T-helper 2 cell treated with Interferon-gamma antibody and Interleukin-4, amounts not matched to agents 5 μg/mL and 100 μg/mL, for 36 hours (primary cell): ENCODE measurements around the gene MALRD1.

ENCODE experiments used
- DNase-seq: peaks from one replicate; pipeline ENCODE4 v3.0.0; 2021; ENCODE audit warnings: low spot score
- H3K27ac Mint-ChIP-seq: one replicate; pipeline ENCODE4 v1.8.0; 2021; ENCODE audit warnings: mild to moderate bottlenecking, mixed read lengths
- H3K27me3 Mint-ChIP-seq: one replicate; pipeline ENCODE4 v1.8.0; 2021; ENCODE audit warnings: low read depth, mixed read lengths
- H3K36me3 Mint-ChIP-seq: one replicate; pipeline ENCODE4 v1.8.0; 2021; ENCODE audit warnings: low read depth, mixed read lengths
- H3K4me1 Mint-ChIP-seq: one replicate; pipeline ENCODE4 v1.8.0; 2021; ENCODE audit warnings: low read depth, mixed read lengths
- H3K4me3 Mint-ChIP-seq: one replicate; pipeline ENCODE4 v1.8.0; 2022; ENCODE audit warnings: mild to moderate bottlenecking, moderate library complexity, mixed read lengths
- H3K9me3 Mint-ChIP-seq: one replicate; pipeline ENCODE4 v1.8.0; 2021; ENCODE audit warnings: mixed read lengths

The MALRD1 gene

GRCh38 chr10:19299645-19300044 is 251.0 kb downstream of the MALRD1 start:
- Mint-ChIP-seq H3K36me3 (no peaks in the 10 kb centered on the region), H3K9me3 (no peaks in the 10 kb centered on the region), H3K4me1 (no peaks in the 10 kb centered on the region), H3K27me3 (no peaks in the 10 kb centered on the region), H3K4me3 (no peak overlapping the region), H3K27ac (no peak overlapping the region)
- no peak for DNase-seq

GRCh38 chr10:19302117-19302516 is 253.5 kb downstream of the MALRD1 start:
- DNase-seq, result no peak
- Mint-ChIP-seq H3K27me3 (no peaks in the 10 kb centered on the region), H3K36me3 (no peaks in the 10 kb centered on the region), H3K4me3 (no peak overlapping the region), H3K27ac (no peak overlapping the region), H3K4me1 (no peaks in the 10 kb centered on the region), H3K9me3 (no peaks in the 10 kb centered on the region)

GRCh38 chr10:19310066-19310465 is 261.5 kb downstream of the MALRD1 start:
- Mint-ChIP-seq H3K36me3 (no peaks in the 10 kb centered on the region), H3K4me1 (no peaks in the 10 kb centered on the region), H3K27ac (no peak overlapping the region), H3K27me3 (no peaks in the 10 kb centered on the region), H3K9me3 (no peaks in the 10 kb centered on the region), H3K4me3 (no peak overlapping the region)
- no peak for DNase-seq

DNA sequence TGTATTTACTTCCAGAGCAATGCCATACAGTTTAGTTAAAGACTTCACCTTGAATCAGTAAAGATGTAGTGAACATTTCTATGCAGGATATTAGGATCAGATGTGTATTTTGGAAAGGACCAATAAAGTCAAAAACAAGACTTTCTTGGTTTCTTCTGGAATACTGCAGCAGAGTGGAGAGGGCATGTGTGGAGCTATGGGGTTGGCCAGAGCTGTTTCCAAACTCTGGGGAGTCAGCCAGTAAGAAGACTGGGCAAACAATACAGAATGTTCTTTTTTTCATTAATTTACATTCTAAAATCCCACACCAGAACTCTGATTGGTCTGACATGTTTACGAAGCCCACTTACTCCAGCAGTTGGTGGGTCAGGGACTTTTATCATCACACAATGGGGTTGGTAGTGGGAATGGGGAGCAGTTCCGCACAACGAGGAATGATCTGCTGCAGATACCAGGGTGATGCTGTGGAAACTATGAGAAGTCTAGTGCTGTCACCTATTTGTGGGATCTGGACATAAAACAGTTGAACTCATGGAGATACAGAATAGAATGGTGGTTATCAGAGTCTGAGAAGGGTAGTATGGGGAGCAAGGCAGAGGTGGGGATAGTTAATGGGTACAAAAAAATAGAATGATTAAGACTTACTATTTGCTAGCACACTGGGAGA is 267.7 kb downstream of the MALRD1 start:
- Mint-ChIP-seq H3K9me3 (peaks cover 4% of the 10 kb centered on the region), H3K27ac (no peak overlapping the region), H3K36me3 (no peaks in the 10 kb centered on the region), H3K4me1 (no peaks in the 10 kb centered on the region), H3K27me3 (no peaks in the 10 kb centered on the region), H3K4me3 (no peak overlapping the region)
- no peak for DNase-seq

DNA sequence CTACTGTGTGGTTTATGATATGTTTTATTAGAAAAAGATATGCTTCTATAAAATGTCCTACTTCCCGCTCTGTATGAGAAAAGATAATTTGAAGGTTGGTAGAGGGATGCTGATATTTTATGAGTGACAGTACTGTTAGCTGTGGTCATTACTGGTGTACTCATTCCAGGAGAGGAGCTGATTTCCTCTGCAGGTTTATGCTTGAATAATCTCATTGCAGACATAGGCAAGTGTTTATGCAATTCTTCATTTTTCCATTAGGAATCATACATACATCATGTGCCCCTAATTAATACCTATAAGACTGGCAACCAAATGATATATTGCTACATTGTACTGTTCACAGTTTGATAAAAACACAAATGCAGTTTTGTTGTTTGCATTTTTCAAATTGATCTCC is 269.4 kb downstream of the MALRD1 start:
- H3K4me3 Mint-ChIP-seq, result no peak overlapping the region
- H3K27me3 Mint-ChIP-seq, result no peaks in the 10 kb centered on the region
- no peaks in the 10 kb centered on the region for H3K36me3 Mint-ChIP-seq
- H3K27ac Mint-ChIP-seq, result no peak overlapping the region
- no peak for DNase-seq
- no peaks in the 10 kb centered on the region for H3K4me1 Mint-ChIP-seq
- H3K9me3 Mint-ChIP-seq, result peaks cover 4% of the 10 kb centered on the region

DNA sequence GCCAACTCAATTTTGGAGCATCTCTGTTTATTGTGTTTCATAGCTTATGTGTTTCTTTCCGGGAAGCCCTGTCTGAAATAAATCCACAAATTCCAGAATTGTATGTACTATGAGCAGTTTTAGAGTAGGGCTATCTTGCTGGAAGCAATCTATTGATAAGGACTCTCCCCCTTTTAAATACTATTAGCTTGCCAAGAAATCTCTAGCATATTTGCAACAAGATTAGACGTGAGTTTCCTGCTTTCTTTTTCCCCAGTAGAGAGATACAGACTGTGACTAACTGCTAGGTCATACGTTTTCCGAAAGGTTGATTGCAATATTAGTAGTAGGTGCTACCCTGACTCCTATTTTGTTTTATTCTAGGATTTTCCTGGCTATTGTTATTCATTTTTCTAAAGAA is 277.0 kb downstream of the MALRD1 start:
- H3K4me1 Mint-ChIP-seq, result no peaks in the 10 kb centered on the region
- peaks cover 9% of the 10 kb centered on the region for H3K9me3 Mint-ChIP-seq
- H3K27ac Mint-ChIP-seq, result no peak overlapping the region
- no peaks in the 10 kb centered on the region for H3K36me3 Mint-ChIP-seq
- no peak for DNase-seq
- no peaks in the 10 kb centered on the region for H3K27me3 Mint-ChIP-seq
- H3K4me3 Mint-ChIP-seq, result no peak overlapping the region

DNA sequence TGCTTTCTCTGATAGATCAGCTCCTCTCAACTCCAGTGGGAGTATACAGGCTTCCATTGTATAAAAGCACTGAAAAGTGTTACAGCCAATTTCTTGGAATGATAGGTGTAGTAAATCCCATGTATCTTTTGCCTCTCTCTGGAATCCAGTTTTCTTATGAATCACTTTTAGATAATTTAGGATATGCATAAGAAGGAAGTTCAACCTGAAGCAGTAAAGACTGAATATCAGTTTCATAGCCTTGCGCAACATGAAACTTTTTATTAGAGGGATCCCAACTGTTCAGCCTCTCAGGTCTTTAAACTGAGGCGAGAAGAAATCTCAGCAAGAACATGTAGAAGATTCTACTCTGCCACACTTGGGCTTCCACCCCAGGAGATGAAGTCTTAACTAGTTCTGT is 280.0 kb downstream of the MALRD1 start:
- H3K9me3 Mint-ChIP-seq, result peaks cover 5% of the 10 kb centered on the region
- H3K4me3 Mint-ChIP-seq, result no peak overlapping the region
- H3K4me1 Mint-ChIP-seq, result no peaks in the 10 kb centered on the region
- H3K27ac Mint-ChIP-seq, result no peak overlapping the region
- no peaks in the 10 kb centered on the region for H3K36me3 Mint-ChIP-seq
- no peaks in the 10 kb centered on the region for H3K27me3 Mint-ChIP-seq
- DNase-seq, result no peak

- Mint-ChIP-seq H3K4me3 (no peak overlapping the region), H3K4me1 (no peaks in the 10 kb centered on the region), H3K9me3 (peaks cover 12% of the 10 kb centered on the region), H3K36me3 (no peaks in the 10 kb centered on the region), H3K27me3 (no peaks in the 10 kb centered on the region), H3K27ac (no peak overlapping the region)
- no peak for DNase-seq
Measured at GRCh38 chr10:19329475-19329874, 280.9 kb downstream of the MALRD1 start.

DNA sequence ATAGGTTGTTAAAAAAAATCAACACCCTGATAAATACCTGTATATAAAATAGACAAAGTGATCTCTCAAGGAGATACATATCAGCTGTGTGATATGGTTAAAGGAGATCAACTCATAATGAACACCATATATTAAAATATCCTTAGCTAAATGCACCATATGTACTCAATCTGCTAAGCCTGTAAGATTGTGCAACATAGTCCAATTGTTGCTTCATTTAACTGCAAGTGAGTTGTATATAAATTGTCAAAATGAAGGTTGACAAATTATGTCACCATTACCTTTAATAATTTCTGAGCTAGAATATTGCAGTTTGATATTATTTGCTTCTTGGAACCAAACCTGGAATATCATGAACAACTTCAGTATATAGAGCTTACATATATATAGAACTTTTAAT is 283.7 kb downstream of the MALRD1 start:
- no peaks in the 10 kb centered on the region for H3K36me3 Mint-ChIP-seq
- DNase-seq, result no peak
- no peak overlapping the region for H3K4me3 Mint-ChIP-seq
- no peaks in the 10 kb centered on the region for H3K27me3 Mint-ChIP-seq
- H3K9me3 Mint-ChIP-seq, result peaks cover 10% of the 10 kb centered on the region
- no peak overlapping the region for H3K27ac Mint-ChIP-seq
- H3K4me1 Mint-ChIP-seq, result no peaks in the 10 kb centered on the region

DNA sequence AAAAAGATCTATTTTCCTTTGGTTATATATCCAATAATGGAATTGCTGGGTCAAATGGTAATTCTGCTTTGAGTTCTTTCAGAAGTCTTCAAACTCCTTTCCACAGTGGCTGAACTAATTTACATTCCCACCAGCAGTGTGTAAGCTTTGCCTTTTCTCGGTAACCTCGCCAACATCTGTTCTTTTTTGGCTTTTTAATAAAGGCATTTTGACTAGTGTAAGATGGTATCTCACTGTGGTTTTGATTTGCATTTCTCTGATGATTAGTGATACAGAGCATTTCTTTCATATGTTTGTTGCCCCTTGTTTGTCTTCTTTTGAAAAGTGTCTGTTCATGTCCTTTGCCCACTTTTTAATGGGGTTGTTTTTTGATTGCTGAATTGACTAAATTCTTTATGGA is 285.0 kb downstream of the MALRD1 start:
- H3K9me3 Mint-ChIP-seq, result peaks cover 10% of the 10 kb centered on the region
- H3K27me3 Mint-ChIP-seq, result no peaks in the 10 kb centered on the region
- no peaks in the 10 kb centered on the region for H3K36me3 Mint-ChIP-seq
- H3K4me3 Mint-ChIP-seq, result no peak overlapping the region
- no peaks in the 10 kb centered on the region for H3K4me1 Mint-ChIP-seq
- no peak overlapping the region for H3K27ac Mint-ChIP-seq
- DNase-seq, result no peak

- H3K36me3 Mint-ChIP-seq, result no peaks in the 10 kb centered on the region
- peaks cover 4% of the 10 kb centered on the region for H3K9me3 Mint-ChIP-seq
- no peak overlapping the region for H3K4me3 Mint-ChIP-seq
- no peak overlapping the region for H3K27ac Mint-ChIP-seq
- H3K4me1 Mint-ChIP-seq, result no peaks in the 10 kb centered on the region
- no peaks in the 10 kb centered on the region for H3K27me3 Mint-ChIP-seq
- no peak for DNase-seq
Measured at GRCh38 chr10:19347621-19348020, 299.0 kb downstream of the MALRD1 start.

DNA sequence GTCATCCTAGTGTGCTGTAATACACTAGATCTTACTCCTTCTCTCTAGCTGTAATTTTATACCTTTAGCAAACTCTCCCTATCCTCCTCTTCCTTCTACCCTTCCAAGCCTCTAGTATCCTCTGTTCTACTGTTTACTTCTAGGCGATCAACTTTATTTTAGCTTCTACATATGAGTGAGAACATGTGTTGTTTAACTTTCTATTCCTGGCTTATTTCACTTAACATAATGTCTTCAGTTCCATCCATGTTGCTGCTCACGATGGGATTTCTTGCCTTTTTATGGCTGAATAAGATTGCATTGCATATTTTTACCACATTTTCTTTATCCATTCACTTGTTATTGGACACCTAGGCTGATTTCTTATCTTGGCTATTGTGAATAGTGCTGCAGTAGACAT is 318.6 kb downstream of the MALRD1 start:
- H3K27ac Mint-ChIP-seq, result no peak overlapping the region
- H3K9me3 Mint-ChIP-seq, result peaks cover 5% of the 10 kb centered on the region
- H3K27me3 Mint-ChIP-seq, result no peaks in the 10 kb centered on the region
- no peak for DNase-seq
- no peaks in the 10 kb centered on the region for H3K36me3 Mint-ChIP-seq
- H3K4me1 Mint-ChIP-seq, result no peaks in the 10 kb centered on the region
- no peak overlapping the region for H3K4me3 Mint-ChIP-seq

- no peak overlapping the region for H3K4me3 Mint-ChIP-seq
- no peaks in the 10 kb centered on the region for H3K36me3 Mint-ChIP-seq
- peaks cover 5% of the 10 kb centered on the region for H3K9me3 Mint-ChIP-seq
- H3K27me3 Mint-ChIP-seq, result no peaks in the 10 kb centered on the region
- no peak overlapping the region for H3K27ac Mint-ChIP-seq
- no peaks in the 10 kb centered on the region for H3K4me1 Mint-ChIP-seq
- DNase-seq, result no peak
Measured at GRCh38 chr10:19373988-19374387, 325.4 kb downstream of the MALRD1 start.

DNA sequence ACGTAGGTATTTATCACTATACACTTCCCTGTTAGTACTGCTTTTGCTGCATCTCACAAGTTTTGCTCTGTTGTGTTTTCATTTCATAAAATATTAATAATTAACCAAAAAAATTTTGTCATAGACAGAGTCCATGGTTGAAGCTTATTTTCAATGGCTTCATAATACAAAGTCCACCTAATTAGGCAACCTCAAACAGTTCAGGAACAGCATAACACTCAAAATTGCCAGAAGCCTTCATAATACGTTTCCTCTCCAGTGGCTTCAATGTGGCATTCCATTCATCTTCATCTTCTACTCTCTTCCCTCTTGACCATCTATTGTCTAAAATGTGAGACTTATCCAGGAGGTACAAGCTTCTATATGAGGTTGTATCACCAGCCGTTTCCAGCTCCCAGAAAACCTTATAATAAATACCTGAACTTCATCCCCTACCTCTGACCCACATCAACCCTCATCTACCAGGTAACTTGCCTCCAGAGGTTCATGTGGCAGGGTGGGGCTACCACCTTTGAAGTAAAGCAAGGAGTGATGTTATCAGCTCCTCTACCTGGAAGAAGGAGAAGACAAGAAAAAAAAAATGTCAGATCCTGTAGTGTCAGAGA is 337.3 kb downstream of the MALRD1 start:
- H3K4me1 Mint-ChIP-seq, result no peaks in the 10 kb centered on the region
- no peaks in the 10 kb centered on the region for H3K36me3 Mint-ChIP-seq
- no peak overlapping the region for H3K27ac Mint-ChIP-seq
- no peaks in the 10 kb centered on the region for H3K27me3 Mint-ChIP-seq
- H3K9me3 Mint-ChIP-seq, result peaks cover 32% of the 10 kb centered on the region
- H3K4me3 Mint-ChIP-seq, result no peak overlapping the region
- DNase-seq, result no peak

GRCh38 chr10:19408924-19409323 is 360.3 kb downstream of the MALRD1 start:
- Mint-ChIP-seq H3K4me3 (no peak overlapping the region), H3K27me3 (no peaks in the 10 kb centered on the region), H3K36me3 (no peaks in the 10 kb centered on the region), H3K27ac (no peak overlapping the region), H3K9me3 (peaks cover 19% of the 10 kb centered on the region), H3K4me1 (no peaks in the 10 kb centered on the region)
- DNase-seq, result no peak
